ENCODE measurements around the gene NFIA.

GRCh38 chr1:61097317-61097716, 15.0 kb downstream of the NFIA start:
- TF ChIP-seq, protein P1, sequence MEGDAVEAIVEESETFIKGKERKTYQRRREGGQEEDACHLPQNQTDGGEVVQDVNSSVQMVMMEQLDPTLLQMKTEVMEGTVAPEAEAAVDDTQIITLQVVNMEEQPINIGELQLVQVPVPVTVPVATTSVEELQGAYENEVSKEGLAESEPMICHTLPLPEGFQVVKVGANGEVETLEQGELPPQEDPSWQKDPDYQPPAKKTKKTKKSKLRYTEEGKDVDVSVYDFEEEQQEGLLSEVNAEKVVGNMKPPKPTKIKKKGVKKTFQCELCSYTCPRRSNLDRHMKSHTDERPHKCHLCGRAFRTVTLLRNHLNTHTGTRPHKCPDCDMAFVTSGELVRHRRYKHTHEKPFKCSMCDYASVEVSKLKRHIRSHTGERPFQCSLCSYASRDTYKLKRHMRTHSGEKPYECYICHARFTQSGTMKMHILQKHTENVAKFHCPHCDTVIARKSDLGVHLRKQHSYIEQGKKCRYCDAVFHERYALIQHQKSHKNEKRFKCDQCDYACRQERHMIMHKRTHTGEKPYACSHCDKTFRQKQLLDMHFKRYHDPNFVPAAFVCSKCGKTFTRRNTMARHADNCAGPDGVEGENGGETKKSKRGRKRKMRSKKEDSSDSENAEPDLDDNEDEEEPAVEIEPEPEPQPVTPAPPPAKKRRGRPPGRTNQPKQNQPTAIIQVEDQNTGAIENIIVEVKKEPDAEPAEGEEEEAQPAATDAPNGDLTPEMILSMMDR (IDR thresholded peaks at IDR 0.05), result no peak
- no peak for TF ChIP-seq POLR2A (IDR thresholded peaks at IDR 0.05)

Data from Peyer's patch (tissue), 4 donors.